PFSK-1 (cell line): ENCODE results near the gene SLC32A1.

ENCODE experiments used
- FOXP2 ChIP-seq: optimal IDR thresholded peaks from 2 replicates; pipeline ENCODE3; 2011; ENCODE audit warnings: borderline replicate concordance, control low read depth, inconsistent platforms; ENCODE audit not compliant: insufficient read depth; ENCODE audit errors: extremely low read length, extremely low read depth
- POLR2AphosphoS5 ChIP-seq: IDR thresholded peaks from 2 replicates; pipeline ENCODE4 v1.6.1; 2012; ENCODE audit warnings: low read depth, mild to moderate bottlenecking, control low read depth, low read length, moderate library complexity
- SIN3A ChIP-seq: IDR thresholded peaks from 2 replicates; pipeline ENCODE4 v1.6.1; 2012; ENCODE audit warnings: mild to moderate bottlenecking, low read length, moderate library complexity, borderline replicate concordance; ENCODE audit not compliant: insufficient read depth
- TAF1 ChIP-seq: IDR thresholded peaks from 2 replicates; pipeline ENCODE4 v1.6.1; 2012; ENCODE audit warnings: low read length, control low read depth, borderline replicate concordance; ENCODE audit not compliant: insufficient read depth
- TF ChIP-seq, protein P1 (sequence below), 2 experiments: IDR thresholded peaks; 2 replicates each; pipeline versions ENCODE4 v1.6.1 to v1.8.0; 2011 to 2012; ENCODE audit warnings: low read depth in 2 of 2, low read length in 2 of 2, control low read depth in 1 of 2, inconsistent platforms in 1 of 2, mild to moderate bottlenecking in 1 of 2, moderate library complexity in 1 of 2; ENCODE audit not compliant: insufficient read depth in 1 of 2

The SLC32A1 gene

DNA sequence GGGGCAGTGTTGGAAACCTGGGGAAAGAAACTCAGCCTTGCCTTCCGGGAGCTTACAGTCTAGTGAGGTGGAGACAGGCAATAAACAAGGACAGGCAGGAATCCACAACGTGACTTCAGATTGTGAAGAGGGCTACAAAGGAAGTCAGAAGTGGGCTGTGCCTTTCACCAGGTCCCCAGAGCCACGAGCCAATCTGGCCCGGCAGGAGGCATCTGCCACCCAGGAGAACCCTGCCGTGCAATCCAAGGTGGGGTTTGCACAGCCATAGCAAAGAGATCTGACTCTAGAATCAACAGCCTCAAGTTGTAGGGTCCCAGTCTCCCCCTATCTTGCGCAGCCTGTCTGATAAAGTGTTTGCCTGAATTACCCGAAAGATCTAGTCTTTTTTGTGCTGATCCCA, 5.5 kb downstream of the SLC32A1 start:
- TF ChIP-seq FOXP2 (no peak), POLR2AphosphoS5 (no peak), TAF1 (no peak), SIN3A (no peak)
- TF ChIP-seq, protein P1, sequence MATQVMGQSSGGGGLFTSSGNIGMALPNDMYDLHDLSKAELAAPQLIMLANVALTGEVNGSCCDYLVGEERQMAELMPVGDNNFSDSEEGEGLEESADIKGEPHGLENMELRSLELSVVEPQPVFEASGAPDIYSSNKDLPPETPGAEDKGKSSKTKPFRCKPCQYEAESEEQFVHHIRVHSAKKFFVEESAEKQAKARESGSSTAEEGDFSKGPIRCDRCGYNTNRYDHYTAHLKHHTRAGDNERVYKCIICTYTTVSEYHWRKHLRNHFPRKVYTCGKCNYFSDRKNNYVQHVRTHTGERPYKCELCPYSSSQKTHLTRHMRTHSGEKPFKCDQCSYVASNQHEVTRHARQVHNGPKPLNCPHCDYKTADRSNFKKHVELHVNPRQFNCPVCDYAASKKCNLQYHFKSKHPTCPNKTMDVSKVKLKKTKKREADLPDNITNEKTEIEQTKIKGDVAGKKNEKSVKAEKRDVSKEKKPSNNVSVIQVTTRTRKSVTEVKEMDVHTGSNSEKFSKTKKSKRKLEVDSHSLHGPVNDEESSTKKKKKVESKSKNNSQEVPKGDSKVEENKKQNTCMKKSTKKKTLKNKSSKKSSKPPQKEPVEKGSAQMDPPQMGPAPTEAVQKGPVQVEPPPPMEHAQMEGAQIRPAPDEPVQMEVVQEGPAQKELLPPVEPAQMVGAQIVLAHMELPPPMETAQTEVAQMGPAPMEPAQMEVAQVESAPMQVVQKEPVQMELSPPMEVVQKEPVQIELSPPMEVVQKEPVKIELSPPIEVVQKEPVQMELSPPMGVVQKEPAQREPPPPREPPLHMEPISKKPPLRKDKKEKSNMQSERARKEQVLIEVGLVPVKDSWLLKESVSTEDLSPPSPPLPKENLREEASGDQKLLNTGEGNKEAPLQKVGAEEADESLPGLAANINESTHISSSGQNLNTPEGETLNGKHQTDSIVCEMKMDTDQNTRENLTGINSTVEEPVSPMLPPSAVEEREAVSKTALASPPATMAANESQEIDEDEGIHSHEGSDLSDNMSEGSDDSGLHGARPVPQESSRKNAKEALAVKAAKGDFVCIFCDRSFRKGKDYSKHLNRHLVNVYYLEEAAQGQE (IDR thresholded peaks at IDR 0.05; ENCODE audit: insufficient read depth in 1 of 2, low read depth in 2 of 2, low read length in 2 of 2): no peak

DNA sequence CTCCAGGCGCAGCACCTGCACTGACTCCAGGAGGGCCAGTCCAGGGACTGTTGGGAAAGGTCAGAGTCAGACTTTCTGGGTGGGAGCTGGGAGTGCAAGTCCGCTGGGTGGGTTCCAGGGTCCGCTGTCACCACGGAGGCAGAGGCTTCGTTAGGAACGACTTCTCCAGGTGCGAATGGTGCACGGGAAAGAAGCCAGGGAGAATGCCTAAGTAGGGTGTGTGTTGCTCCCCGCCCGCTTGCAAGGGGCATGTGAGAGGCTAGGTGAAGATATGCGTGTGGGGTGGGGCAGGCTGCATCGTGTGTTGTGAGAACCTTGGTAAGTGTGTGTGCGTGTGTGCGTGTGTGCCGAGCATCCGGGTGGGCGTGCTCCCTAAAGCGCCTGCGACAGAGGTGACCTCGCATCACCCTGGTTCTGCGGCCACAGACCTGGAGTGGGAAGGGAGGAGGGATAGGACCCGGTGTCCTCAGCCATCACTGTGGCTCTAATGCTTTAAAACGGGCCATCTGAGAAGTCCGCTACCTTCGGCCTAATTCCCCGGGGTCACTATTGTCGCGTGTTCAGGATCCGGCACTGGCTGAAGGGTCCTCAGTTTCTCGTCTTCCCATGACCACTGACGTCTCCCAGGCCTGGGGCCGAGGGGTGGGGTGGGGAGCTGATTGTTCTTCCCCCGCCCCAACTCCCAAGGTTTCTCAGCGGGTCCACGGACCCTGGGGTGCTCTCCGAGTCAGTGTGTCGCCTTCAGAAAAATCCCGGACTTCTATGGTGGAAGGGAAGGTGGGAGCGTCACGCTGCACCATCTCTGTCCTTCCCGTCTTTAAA, 6.1 kb downstream of the SLC32A1 start:
- TF ChIP-seq FOXP2: no peak
- TF ChIP-seq TAF1: no peak
- no peak for TF ChIP-seq SIN3A
- TF ChIP-seq, protein P1 (IDR thresholded peaks at IDR 0.05; ENCODE audit: insufficient read depth in 1 of 2, low read depth in 2 of 2, low read length in 2 of 2): no peak
- TF ChIP-seq POLR2AphosphoS5: no peak

DNA sequence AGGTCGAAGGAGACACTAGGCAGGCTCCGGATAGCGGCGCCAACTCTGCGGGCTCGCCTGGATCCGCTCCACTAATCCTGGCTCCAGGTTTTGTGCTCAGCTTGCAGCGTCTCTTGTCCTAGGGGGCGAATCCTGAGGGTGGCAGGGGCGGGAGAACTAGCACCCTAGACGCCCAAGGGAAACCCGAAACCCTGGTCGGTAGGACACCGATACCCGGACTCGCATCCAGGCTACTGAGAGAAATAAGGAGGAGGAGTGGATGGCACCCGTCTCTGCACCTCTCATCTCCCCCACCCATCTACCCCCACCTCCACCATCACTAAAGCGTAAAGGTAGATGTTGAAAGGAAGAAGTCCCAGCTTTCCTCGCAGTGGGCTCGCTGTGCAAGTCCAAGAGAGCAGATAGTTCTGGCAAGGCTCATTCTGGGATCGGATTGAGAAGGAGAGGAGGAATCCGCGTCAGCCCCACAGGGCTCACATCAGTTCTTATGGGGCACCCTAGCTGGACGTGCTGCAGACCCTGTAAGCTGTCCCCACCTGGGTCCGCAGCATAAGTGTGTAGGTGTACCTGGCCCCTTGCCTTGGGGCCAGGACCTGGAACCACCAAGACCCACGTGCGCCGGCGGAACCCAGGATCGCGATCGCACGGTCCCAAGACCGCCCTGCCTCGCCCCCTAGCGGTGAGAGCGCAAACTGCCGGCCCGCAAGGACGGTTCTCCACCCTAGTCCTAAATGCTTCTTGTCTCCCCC, 6.9 kb downstream of the SLC32A1 start:
- no peak for TF ChIP-seq SIN3A
- TF ChIP-seq, protein P1 (IDR thresholded peaks at IDR 0.05; ENCODE audit: insufficient read depth in 1 of 2, low read depth in 2 of 2, low read length in 2 of 2): no peak
- no peak for TF ChIP-seq FOXP2
- no peak for TF ChIP-seq TAF1
- TF ChIP-seq POLR2AphosphoS5: no peak

DNA sequence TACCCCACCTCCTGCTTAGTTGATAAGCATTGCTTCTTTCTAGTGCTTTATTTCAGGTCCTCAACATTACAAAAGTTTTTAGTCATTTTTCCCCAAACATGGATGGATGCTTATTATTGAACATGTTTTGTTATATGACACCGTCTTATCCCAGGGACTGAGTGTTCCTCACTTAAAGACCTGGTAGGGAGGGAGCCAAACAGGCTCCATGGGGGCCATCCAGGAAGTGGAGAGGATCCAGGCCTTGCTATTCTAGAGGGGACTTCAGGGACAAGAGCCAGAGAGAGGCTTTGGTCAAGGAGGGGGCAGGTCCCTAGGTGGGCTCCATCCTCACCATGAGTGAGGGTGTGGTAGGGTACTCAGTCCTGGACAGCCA, 7.4 kb downstream of the SLC32A1 start:
- TF ChIP-seq FOXP2 (no peak), TAF1 (no peak), POLR2AphosphoS5 (no peak), SIN3A (no peak)
- TF ChIP-seq, protein P1 (IDR thresholded peaks at IDR 0.05; ENCODE audit: insufficient read depth in 1 of 2, low read depth in 2 of 2, low read length in 2 of 2): no peak
